HG02870 (cell line): ENCODE measurements around the gene PAX5.
A peak's percentile ranks its signal among the peaks of the same experiment; 100 is the strongest.

Experiments
- ATAC-seq: cut with Tn5 transposase; IDR thresholded peaks from one replicate; pipeline ENCODE4 v1.9.1; 2021; ENCODE audit warnings: mild to moderate bottlenecking, moderate library complexity; ENCODE audit not compliant: unreplicated experiment

Gene PAX5

GRCh38 chr9:36988848-36989247, 45.2 kb downstream of the PAX5 start:
- ATAC-seq = no peak

DNA sequence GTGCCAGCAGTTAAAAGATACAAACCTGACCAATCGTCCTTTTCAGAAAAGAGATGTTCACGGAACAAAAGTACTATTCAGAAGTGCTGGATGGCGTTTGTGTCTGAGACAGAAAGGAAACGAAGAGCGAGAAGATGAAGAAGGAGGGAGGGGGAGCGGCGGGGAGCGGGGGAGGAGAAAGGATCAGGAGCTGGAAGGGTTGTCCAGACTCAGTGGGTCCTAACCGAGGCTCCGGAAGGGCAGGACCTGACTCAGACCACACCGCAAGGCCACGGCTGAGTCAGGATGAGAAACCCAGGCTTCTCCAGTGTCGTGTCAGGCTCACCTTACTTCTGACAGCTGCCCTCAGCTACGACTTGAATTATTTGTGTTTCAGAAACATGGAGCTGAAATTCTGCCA, 46.2 kb downstream of the PAX5 start:
- peak; percentile 55 for ATAC-seq

DNA sequence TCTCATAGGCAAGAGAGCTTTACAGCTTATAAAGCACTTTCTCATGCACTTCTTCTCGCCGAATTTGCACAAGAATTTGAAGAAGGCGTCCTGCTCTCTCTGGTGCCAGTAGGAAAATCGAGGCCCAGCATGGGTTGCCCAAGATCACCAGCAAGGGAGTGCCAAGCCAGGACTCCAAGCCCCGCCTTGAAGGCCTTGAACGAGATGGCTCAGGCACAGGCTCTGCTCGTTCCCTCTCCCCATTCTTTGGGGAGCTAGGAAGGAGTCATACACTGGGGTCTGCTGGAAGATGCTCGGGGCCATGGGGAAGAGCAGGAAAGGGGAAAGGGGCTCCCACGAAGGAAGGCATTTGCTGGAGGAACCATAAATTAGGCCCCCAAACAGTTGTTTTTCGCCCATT, 46.7 kb downstream of the PAX5 start:
- no peak for ATAC-seq

GRCh38 chr9:36986468-36987408, 47.3 kb downstream of the PAX5 start:
- ATAC-seq = no peak

GRCh38 chr9:36985769-36986467, 48.1 kb downstream of the PAX5 start:
- ATAC-seq = no peak

DNA sequence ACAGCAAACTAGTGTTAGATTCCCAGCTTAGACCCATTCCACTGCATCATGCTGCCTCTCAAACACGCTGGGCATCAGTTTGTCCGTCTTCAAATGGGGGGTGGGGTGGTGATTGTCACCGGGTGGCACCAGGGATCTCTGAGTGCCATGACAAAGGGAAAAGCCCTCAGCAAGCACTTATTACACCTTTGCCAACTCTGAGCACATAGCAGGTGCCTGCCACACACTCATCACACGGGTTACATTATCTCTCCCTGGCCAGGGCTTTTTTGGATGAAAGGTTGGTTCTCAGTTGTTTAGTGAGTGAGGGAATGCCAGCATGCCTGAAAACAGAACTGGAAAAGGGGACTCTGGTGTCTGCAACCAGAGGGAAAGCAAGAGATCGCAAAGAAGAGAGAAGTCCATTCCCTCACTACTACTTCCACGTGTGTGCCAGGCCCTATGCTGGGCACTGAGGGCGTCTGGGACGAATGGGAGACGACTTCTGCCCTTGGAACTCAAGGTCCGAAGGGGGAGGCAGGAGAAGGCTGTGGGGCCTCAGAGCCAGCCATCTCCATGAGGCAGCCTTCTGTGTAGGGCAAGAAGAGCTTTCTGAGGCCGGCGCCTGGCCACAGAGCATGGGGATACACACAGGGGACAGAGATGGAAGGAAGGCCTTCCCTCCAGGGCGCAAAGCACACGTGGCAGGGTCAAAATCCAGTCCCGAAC, 48.9 kb downstream of the PAX5 start:
- no peak for ATAC-seq

- no peak for ATAC-seq
Measured at GRCh38 chr9:36980148-36980974, 53.7 kb downstream of the PAX5 start.

GRCh38 chr9:36976371-36977030, 57.6 kb downstream of the PAX5 start:
- ATAC-seq = no peak

DNA sequence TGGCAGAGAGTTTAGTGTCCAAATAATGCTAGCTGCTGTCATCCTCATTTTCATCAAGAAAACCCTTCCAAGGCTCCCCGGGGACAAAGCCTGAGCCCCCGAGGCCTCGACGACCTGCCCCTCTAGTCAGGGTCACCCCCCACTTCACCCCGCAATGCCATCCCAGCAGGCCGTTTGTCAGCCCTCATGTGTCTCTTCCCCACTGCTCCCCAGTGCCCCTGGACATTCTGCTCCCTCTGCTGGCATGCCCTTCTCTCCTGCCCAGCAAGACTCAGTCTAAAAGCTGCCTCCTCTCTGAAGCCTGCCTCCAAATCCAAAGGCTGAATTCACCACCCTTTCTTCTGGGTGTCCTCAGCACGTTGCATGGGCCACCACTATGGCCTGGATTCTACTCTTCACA, 59.3 kb downstream of the PAX5 start:
- ATAC-seq = no peak

DNA sequence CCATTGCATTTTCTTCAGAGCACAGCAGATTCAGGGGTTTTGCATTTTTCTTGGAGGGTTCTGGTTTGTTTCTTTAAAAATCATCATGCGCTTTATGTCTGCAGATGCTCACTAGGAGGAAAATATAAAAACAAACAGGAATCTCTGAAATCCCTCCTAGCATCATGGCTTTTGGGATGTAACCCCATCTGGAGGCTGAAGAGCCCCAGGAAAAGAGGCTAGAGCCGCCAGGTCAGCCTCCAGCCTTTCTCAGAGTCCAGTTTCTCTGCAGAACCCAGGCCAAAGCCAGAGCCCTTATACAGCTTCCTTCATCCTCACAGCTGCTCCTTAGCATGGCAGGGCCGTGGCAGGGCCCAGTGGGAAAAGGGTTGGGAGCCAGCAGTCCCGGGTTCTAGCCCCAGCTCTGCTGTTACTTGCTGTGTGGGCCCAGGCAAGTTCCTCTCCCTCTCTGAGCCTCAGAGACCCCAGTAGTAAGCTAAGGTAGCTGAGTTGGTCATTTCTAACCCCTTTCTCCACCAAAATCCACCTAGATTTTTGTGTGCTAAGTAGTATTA, 62.1 kb downstream of the PAX5 start:
- no peak for ATAC-seq

- ATAC-seq = no peak
Measured at GRCh38 chr9:36970007-36970888, 63.8 kb downstream of the PAX5 start.

GRCh38 chr9:36969216-36969771, 64.8 kb downstream of the PAX5 start:
- ATAC-seq = no peak

GRCh38 chr9:36968574-36969215, 65.4 kb downstream of the PAX5 start:
- no peak for ATAC-seq

DNA sequence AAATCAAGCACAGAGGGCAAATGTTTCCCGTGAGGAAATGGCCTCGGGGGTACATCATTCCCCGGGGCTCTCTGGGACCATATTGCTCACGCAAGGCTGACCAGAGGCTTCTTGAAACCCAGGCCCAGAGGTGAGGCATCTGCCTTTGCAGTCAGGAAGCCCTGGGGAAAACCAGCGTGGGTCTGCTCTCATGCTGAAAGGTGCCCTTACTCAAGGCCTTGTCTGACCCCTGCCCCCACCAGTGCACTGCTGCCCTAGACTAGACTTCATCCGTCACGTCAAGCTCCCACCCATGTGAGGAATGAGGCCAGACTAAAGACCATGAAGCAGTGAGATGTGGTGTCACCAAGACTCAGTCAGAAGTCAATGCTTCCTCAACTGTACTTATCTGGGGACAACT, 66.1 kb downstream of the PAX5 start:
- no peak for ATAC-seq

GRCh38 chr9:36966371-36967097, 67.5 kb downstream of the PAX5 start:
- no peak for ATAC-seq

DNA sequence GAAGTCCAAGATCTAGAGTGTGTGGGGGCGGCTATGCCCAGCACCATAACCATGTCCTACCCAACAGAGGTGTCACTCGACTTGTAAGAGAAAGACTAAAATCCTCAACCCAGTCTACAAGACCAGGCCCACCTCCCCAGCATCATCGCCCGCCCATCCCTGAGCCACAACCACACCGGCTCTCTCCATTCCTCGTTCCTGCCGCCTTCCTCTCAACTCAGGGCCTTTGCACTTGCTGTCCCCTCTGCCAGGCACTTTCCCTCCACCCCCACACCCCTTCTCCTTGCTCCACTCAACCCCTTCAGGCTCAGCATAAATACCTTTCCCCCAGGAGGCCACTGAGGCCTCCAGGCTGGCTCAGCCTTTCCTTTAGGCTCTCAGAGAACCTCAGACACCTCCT, 69.3 kb downstream of the PAX5 start:
- no peak for ATAC-seq

DNA sequence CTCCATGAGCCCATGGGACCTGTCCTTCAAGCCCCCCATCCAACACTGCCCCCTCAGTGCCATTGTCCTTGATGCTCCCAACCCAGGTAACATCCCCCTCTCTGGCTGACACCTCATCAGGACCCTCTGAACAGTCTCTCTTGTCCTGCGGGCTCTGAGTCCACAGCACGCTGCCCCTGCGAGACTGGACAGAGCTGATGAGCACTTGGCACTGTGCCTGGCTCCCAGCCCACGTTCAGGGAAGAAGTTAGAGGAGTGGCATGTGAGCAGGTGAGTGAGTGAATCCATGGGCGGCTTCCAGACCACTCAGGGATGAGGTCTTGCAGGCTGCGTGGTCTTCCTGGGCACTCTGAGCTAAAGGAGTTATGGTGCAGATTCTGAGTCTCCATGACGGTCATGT, 70.7 kb downstream of the PAX5 start:
- ATAC-seq = no peak
